GM19328 (cell line): ENCODE measurements around the gene CRTAC1.

Experiments
- ATAC-seq: cut with Tn5 transposase; IDR thresholded peaks from one replicate; pipeline ENCODE4 v1.9.1; 2021; ENCODE audit warnings: mild to moderate bottlenecking, moderate library complexity; ENCODE audit not compliant: unreplicated experiment

CRTAC1 gene

GRCh38 chr10:98029149-98030092 lies 1.0 kb downstream of the CRTAC1 start:
- ATAC-seq: no peak

- ATAC-seq: no peak
Measured at GRCh38 chr10:98028168-98028770, 2.2 kb downstream of the CRTAC1 start.

- ATAC-seq: no peak
Measured at GRCh38 chr10:98023024-98023423, 7.4 kb downstream of the CRTAC1 start.

GRCh38 chr10:98020784-98021183 lies 9.6 kb downstream of the CRTAC1 start:
- ATAC-seq: no peak

- ATAC-seq: no peak
Measured at GRCh38 chr10:98020254-98020653, 10.2 kb downstream of the CRTAC1 start.

- ATAC-seq: no peak
Measured at GRCh38 chr10:98019784-98020183, 10.6 kb downstream of the CRTAC1 start.

- ATAC-seq: no peak
Measured at GRCh38 chr10:98016772-98017475, 13.5 kb downstream of the CRTAC1 start.

GRCh38 chr10:98013776-98014175 lies 16.6 kb downstream of the CRTAC1 start:
- no peak for ATAC-seq

GRCh38 chr10:98013122-98013521 lies 17.3 kb downstream of the CRTAC1 start:
- ATAC-seq: no peak

GRCh38 chr10:98012644-98013043 lies 17.8 kb downstream of the CRTAC1 start:
- no peak for ATAC-seq

- no peak for ATAC-seq
Measured at GRCh38 chr10:98010939-98011685, 19.3 kb downstream of the CRTAC1 start.

GRCh38 chr10:98006266-98006665 lies 24.2 kb downstream of the CRTAC1 start:
- ATAC-seq: no peak

GRCh38 chr10:98001736-98002135 lies 28.7 kb downstream of the CRTAC1 start:
- ATAC-seq: no peak

- ATAC-seq: no peak
Measured at GRCh38 chr10:98000346-98000745, 30.1 kb downstream of the CRTAC1 start.

GRCh38 chr10:97999923-98000248 lies 30.5 kb downstream of the CRTAC1 start:
- ATAC-seq: no peak

- ATAC-seq: no peak
Measured at GRCh38 chr10:97999066-97999922, 31.1 kb downstream of the CRTAC1 start.

- no peak for ATAC-seq
Measured at GRCh38 chr10:97991871-97992270, 38.5 kb downstream of the CRTAC1 start.

GRCh38 chr10:97981816-97982215 lies 48.6 kb downstream of the CRTAC1 start:
- no peak for ATAC-seq

GRCh38 chr10:97977673-97978072 lies 52.7 kb downstream of the CRTAC1 start:
- no peak for ATAC-seq

GRCh38 chr10:97975598-97975997 lies 54.8 kb downstream of the CRTAC1 start:
- ATAC-seq: no peak
